GM12891 (cell line): Measurements from ENCODE around the gene RAB15.

Experiments used
- DNase-seq: peaks from one replicate; pipeline ENCODE4 v3.0.0; 2011; ENCODE audit warnings: low spot score; ENCODE audit not compliant: insufficient read length
- FAIRE-seq: peaks from 2 replicates; lab custom pipeline; 2011; peaks lifted over from hg19 to GRCh38; lab: Jason Lieb, UNC
- PAX5 ChIP-seq: IDR thresholded peaks from 2 replicates; pipeline ENCODE4 v1.6.1; 2011; ENCODE audit warnings: low read length, moderate library complexity, mild to moderate bottlenecking; ENCODE audit not compliant: insufficient read depth, severe bottlenecking
- POLR2A ChIP-seq: IDR thresholded peaks from 2 replicates; pipeline ENCODE4 v1.6.1; 2011; ENCODE audit warnings: low read depth, low read length, control low read depth
- POLR2AphosphoS5 ChIP-seq: IDR thresholded peaks from 2 replicates; pipeline ENCODE4 v1.6.1; 2011; ENCODE audit warnings: low read depth, low read length, control low read depth
- POU2F2 ChIP-seq: IDR thresholded peaks from 2 replicates; pipeline ENCODE4 v1.6.1; 2011; ENCODE audit warnings: low read depth, mild to moderate bottlenecking, control low read depth, low read length, moderate library complexity
- SPI1 ChIP-seq: IDR thresholded peaks from 2 replicates; pipeline ENCODE4 v1.6.1; 2011; ENCODE audit warnings: low read depth, low read length, control low read depth
- TAF1 ChIP-seq: IDR thresholded peaks from 2 replicates; pipeline ENCODE4 v1.6.1; 2011; ENCODE audit warnings: low read depth, low read length, control low read depth

RAB15 gene

DNA sequence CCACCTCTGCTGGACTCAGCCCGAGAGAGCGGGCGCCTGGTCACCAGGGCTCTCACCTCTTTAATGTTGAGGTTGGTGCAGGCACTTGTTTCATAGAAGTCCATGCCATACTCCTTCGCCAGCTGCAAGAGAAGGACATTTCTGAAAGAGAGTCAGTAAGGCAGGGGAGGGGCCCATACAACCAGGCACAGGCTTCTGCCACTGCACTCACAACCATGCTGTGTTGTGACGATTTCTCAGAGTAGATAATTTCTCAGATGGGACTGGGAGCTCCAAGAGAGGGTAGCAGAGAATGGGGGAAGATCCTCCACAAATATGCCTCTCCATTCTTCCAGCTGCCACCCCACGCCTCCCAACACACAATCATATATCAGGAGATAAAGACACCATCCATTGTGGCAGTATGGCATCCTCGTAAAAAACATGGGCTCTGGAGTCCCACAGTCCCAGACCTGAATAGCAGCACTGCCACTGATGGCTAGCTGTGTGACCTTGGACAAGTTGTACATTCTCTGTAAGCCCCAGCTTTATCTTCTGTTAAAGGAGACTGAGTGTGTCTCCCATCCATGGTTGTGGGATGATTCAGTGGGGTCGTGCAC, 23.4 kb downstream of the RAB15 start:
- DNase-seq: no peak
- no peak for TF ChIP-seq SPI1
- TF ChIP-seq POU2F2: no peak
- no peak for TF ChIP-seq PAX5
- no peak for TF ChIP-seq POLR2AphosphoS5
- no peak for TF ChIP-seq POLR2A
- TF ChIP-seq TAF1: no peak
- no peak for FAIRE-seq

DNA sequence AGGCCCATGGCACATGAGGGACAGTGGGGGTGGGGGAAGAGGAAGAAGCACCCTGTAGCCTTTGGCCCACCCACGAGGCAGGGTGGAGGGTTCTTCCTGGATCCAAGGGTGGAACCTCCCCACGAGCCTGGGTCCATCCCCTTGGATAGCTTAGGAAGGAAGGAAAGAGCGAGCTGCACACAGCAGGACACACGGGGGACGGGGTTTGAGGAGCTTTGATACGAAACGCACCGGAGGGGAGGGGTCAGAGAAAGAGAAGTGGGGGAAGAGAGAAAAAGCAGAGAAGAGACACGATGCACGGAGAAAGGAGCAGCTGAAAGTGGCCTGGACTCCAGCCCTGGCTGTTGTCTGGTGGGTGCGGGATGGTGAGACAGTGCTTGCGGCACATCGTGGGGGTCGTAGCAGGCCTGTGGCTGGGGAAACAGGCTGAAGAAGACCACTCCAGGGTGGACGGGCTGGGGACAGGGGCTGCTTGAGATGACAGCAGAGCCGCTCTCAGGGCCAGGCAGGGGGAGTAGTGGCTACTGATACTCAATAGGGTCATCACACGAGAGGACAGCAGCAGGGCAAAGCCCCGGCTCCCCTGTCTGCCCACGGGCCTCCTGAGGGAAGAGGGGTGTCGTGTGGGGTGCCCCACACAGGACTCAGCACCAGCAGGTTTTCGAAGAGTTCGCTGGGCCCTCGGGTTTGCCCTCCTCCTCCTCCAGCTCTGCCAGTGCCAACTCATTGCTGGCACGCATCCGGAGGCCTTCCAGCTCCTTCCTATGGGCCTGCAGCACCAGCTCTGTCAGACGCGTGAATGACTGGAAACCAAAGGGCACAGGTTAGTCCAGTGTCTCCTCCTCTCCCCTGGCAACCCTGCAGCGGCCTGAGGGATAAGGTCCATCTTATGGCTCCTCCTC, 24.2 kb downstream of the RAB15 start:
- TF ChIP-seq POU2F2 (no peak), POLR2AphosphoS5 (no peak), POLR2A (no peak), SPI1 (no peak), TAF1 (no peak), PAX5 (no peak)
- DNase-seq (no peak), FAIRE-seq (no peak)

DNA sequence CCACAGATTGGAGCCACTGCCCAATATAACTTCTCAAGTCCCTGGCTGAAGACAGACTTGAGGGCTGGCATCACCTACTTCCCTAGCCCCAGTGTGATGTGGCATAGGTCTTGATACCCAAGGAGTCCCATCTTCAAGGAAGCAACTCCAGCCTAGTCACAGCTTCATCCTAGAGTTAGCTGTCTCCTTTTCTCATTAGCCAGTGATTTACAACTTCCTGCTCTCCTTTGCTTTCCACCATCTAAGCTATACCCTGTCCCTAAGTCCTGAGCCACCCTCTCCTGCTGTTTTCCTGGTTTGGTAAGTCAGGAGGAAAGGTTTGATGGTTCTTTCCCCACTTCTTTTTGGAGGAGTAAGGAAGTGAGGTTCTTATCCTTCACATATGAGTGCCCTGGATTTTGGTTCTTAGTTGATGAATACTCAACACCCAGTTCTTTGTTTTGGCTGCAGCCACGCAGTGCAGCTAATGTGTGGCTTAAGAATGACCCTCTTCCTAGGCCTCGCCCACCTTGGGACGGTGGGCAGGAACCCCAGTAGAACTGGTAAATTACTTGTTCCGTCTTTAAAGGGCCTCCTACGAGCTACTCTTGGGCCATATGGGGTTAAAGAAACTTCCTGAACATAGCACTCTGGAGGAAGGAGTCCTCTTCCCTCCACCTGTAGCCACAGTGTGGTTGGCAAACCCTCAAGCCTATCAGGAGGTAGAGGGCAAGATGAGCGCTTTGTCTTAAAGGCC, 25.7 kb downstream of the RAB15 start:
- no peak for DNase-seq
- no peak for TF ChIP-seq POLR2AphosphoS5
- no peak for TF ChIP-seq POU2F2
- TF ChIP-seq PAX5: no peak
- TF ChIP-seq TAF1: no peak
- no peak for TF ChIP-seq POLR2A
- TF ChIP-seq SPI1: no peak
- FAIRE-seq: no peak

DNA sequence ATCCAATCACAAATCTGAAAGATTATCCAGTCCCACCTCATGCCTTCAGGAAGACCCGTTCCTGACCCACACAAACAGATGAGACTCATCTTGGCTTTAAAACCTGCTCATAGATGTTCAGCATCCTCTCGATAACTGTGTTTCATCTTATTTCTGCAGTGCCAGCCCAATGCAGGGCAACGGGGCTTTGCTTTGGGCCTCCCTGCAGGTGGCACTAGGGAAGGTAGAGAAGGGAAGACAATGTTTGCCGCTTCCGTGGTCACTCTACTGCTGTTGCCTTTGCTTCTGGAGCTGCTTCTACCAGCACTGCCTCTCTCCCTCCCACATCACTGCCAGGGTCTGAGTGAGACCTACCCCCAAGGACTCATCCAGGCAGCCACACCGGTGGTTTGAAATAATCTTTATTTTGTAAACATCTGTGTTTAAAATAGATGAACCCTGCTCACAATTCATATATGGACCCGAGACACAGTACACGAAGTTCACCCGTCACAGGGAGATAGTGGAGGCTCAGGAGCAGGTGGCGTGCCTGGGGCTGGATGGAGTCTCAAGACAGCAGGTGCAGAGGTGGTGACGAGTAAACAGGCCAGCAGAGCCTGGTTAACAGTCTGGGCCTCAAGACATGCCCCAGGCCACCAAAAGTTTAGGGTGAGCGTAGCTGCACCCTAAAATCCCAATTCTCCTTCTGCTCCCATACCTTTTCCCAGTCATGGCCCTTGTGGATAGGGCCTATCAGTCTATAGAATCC, 26.5 kb downstream of the RAB15 start:
- DNase-seq: no peak
- no peak for FAIRE-seq
- TF ChIP-seq POLR2A (no peak), SPI1 (no peak), TAF1 (no peak), POLR2AphosphoS5 (no peak), PAX5 (no peak), POU2F2 (no peak)

DNA sequence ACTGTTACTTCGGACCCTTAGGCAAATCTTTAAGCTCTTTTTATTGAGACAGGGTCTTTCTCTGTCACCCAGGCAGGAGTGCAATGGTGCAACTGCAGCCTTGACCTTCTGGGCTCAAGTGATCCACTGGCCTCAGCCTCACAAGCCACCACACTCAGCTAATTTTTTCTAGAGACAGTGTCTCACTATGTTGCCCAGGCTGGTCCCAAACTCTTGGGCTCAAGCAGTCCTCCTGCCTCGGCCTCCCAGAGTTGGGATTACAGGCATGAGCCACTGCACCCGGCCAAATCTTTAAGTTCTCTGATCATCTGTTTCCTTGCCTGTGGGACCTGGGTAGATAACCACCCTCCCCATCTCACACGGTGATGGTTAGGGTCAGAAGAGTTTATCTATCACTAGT, 27.3 kb downstream of the RAB15 start:
- no peak for TF ChIP-seq SPI1
- no peak for TF ChIP-seq POU2F2
- TF ChIP-seq POLR2A: no peak
- TF ChIP-seq POLR2AphosphoS5: no peak
- no peak for TF ChIP-seq TAF1
- no peak for TF ChIP-seq PAX5
- FAIRE-seq (no peak), DNase-seq (no peak)

DNA sequence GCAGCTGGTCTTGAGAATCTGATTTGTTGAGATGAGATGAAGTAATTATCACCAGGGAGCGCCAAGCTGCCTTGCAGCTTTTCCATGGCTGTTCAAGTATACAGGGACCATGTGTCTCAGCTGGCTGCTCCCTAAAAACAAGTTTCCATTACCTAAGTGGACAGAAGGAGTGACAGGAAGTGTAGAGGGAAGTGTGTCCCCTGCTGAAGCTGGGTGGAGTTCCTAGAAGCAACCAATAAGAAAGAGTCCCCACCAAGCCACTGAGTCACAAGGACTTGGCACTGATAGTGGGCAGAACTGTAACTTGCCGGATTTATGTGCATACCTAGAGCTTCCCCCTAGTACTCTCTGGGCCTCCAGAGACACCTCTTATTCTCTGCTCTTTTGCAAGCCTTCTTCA, 28.1 kb downstream of the RAB15 start:
- TF ChIP-seq PAX5 (no peak), SPI1 (no peak), TAF1 (no peak)
- no peak for FAIRE-seq
- no peak for DNase-seq

DNA sequence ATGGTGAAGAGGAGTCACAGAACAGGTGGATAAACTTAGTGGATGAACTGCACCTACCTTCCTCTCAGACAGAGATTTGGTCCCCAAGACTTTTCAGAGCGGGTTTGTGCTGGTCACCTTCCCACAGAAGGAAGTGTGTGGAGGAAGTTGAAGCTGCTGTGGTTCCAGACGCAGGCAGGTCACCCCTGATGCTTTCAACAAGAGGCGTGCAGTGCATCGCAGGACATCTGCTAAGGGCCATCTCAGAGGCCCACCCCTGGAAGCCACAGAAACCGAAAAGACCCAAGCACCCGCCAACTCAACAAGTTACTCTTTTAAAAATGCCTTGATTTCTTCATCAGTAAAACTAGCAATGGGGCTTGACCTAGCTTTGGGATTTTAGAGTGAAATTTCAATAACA, 28.6 kb downstream of the RAB15 start:
- FAIRE-seq (no peak), DNase-seq (no peak)
- TF ChIP-seq POLR2AphosphoS5 (no peak), PAX5 (no peak), SPI1 (no peak), POU2F2 (no peak), TAF1 (no peak), POLR2A (no peak)

DNA sequence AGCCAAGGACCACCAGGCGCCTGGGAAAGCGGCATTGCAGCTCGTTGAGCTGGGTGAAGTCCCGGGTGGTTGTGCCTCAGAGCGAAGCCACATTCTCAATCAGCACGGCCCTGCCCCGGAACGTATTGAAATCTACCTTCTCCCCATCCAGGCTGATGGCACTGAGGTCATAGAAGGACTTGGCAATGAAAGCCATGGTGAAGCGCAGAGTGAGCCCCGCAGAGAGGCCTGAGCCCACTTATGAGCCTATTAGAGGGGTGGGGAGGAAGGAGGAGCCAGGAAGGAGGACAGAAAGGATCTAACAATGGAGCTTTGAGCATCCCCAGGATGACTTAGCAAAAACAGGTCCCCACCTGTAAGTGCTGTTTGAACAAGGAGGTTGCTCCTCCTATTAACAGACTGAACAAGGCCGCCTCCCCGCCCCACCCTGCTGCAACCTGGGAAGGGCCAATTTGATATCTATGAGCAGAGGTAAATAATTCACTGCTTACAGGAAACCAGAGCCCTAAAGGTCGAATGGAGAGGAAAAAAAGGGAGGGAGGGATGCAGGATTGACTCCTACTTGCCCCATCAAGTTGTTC, 29.5 kb downstream of the RAB15 start, which contains the start of gene GPX2:
TSS of gene GPX2 (minus strand) at position 215 of the 581 bp plus-strand sequence. CDS start at position 196, 19 bp downstream.
- FAIRE-seq (no peak), DNase-seq (no peak)
- TF ChIP-seq POLR2A: no peak
- no peak for TF ChIP-seq SPI1
- TF ChIP-seq PAX5: no peak
- no peak for TF ChIP-seq POLR2AphosphoS5
- no peak for TF ChIP-seq POU2F2
- TF ChIP-seq TAF1: no peak
